Ovary (tissue), 9 donors: Measurements from ENCODE around the gene GPR108. TPM values are rescaled to one million over a fixed set of nuclear protein-coding genes. Genes with fewer than 3 reads are reported as not detected.

Source experiments
- DNase-seq, 5 donors: peaks; one replicate each; pipeline ENCODE4 v3.0.0-alpha.2; 2019 to 2020
- H3K27ac ChIP-seq, 2 donors: fragments of 200-600 bp; one replicate each; pipeline versions ENCODE4 v1.5.1 to v1.8.0; 2019 to 2022
- H3K27me3 ChIP-seq: fragments of 200-600 bp; one replicate; pipeline ENCODE4 v1.8.0; 2022
- H3K36me3 ChIP-seq: fragments of 200-600 bp; sonication (generic); one replicate; pipeline ENCODE4 v1.5.1; 2019
- H3K4me1 ChIP-seq: one replicate; pipeline ENCODE4 v1.8.1; 2013; ENCODE audit warnings: mild to moderate bottlenecking, moderate library complexity; ENCODE audit not compliant: insufficient read depth
- H3K4me3 ChIP-seq: fragments of 200-600 bp; sonication (generic); one replicate; pipeline ENCODE4 v1.5.1; 2017
- H3K9me3 ChIP-seq, 2 donors: fragments of 200-600 bp in 1 of 2; sonication (generic) in 1 of 2; one replicate each; pipeline versions ENCODE4 v1.5.1 to v1.8.1; 2013 to 2019; ENCODE audit warnings: mild to moderate bottlenecking in 1 of 2, moderate library complexity in 1 of 2
- EP300 ChIP-seq: sonication (generic); formaldehyde crosslinking; IDR thresholded peaks from one replicate; pipeline ENCODE4 v1.6.1; 2017; ENCODE audit warnings: antibody characterized with exemption
- POLR2A ChIP-seq: fragments of 450-650 bp; IDR thresholded peaks from one replicate; pipeline ENCODE4 v1.6.1; 2017; ENCODE audit warnings: antibody characterized with exemption, mild to moderate bottlenecking, moderate library complexity
- WGBS, 3 donors: extraction: QIAGEN DNeasy Blood & Tissue Kit in 1 of 3; methylation state at CpG; one replicate each; pipeline versions ENCODE4 v1.1.5 to v1.1.7; 2013 to 2017; 5-methylcytosine and 5-hydroxymethylcytosine counted together
- intact Hi-C, 4 donors: fragments of 100-400 bp; cut with DNase I; formaldehyde crosslinking; loops; one replicate each; pipeline versions ENCODE4 v1.11.0 to v1.15.1; 2022 to 2023
- microRNA-seq, 3 donors: library from miRNA; unstranded; fragments of <30 nt; microRNA quantifications; one replicate each; pipeline versions ENCODE4 to v1.2.0, GENCODE V29; 2019 to 2020
- polyA plus RNA-seq, 2 donors: library from polyadenylated mRNA; stranded (reverse); fragments of 200-250 nt in 1 of 2; fragments of 350-450 nt in 1 of 2; fragmentation: Illumina TruSeq in 1 of 2; extraction: RNeasy Lipid Tissue Mini Kit (QIAGEN cat#74804) in 1 of 2; gene quantifications; one replicate each; pipeline ENCODE4 v1.2.3, GENCODE V29; 2013 to 2014
- total RNA-seq, 7 donors: library from RNA; depleted of rRNA in 2 of 7; stranded (reverse); fragments of >200 nt in 2 of 7; fragmentation: NEBNext Ultra II Directional in 3 of 7; extraction: Animal tissue kit (Norgen Biotek cat#: 25700) in 3 of 7; gene quantifications; one replicate each; pipeline versions ENCODE4 v1.1.0 to v1.2.4, GENCODE V29; 2016 to 2023
- TF ChIP-seq, protein P1 (sequence below), 3 donors: fragments of 450-650 bp in 2 of 3; fragments of 200-600 bp in 1 of 3; IDR thresholded peaks; one replicate each; pipeline versions ENCODE4 v1.5.1 to v1.8.0; 2016 to 2022; ENCODE audit warnings: antibody characterized with exemption in 3 of 3, mild to moderate bottlenecking in 1 of 3
- donor health status: DM: no; HTN: no; CAD: no; lungs with moderate emphysema.
- donor health status: DM: no; HTN: no; CAD: no.
- donor health status: Bipolar disorder and iron deficiency.
- donor health status: DM: yes; HTN: yes; CAD: no.
- donor health status: DM: no; HTN: no; CAD: no.
- donor health status: DM: yes; HTN: yes; CAD: no.

GPR108 gene
- total and polyA plus RNA-seq, 9 donors: 34.0 to 76.6 (median 61.0) TPM

DNA sequence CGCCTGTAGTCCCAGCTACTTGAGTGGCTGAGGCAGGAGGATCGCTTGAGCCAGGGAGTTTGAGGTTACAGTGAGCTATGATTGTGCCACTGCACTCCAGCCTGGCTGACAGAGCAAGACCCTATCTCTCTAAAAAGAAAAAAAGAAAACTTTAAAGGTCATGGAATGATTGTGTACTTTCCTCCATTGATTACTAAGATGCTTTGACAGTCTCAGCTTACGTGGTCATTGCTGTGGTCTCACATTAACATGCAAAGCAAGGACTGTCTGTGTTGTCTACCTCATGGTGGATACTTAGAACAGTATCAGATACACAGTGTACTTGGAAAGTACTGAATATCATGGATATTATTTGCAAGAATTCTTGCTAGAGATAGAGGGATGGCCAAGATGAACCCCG is 53.4 kb downstream of the GPR108 start:
- Histone ChIP-seq H3K36me3 (peaks cover 3% of the 10 kb centered on the region), H3K4me1 (no peaks in the 10 kb centered on the region), H3K9me3 (peaks cover 0 to 7% of the 10 kb centered on the region in 2 donors), H3K4me3 (no peak overlapping the region), H3K27ac (no peak overlapping the region), H3K27me3 (no peaks in the 10 kb centered on the region)
- 90 to 94% (median 91%) methylated on average over 4 of the region's 4 CpGs for WGBS, 3 donors
- intact Hi-C loops: no loop called here
- no peak for TF ChIP-seq POLR2A
- no peak for DNase-seq

DNA sequence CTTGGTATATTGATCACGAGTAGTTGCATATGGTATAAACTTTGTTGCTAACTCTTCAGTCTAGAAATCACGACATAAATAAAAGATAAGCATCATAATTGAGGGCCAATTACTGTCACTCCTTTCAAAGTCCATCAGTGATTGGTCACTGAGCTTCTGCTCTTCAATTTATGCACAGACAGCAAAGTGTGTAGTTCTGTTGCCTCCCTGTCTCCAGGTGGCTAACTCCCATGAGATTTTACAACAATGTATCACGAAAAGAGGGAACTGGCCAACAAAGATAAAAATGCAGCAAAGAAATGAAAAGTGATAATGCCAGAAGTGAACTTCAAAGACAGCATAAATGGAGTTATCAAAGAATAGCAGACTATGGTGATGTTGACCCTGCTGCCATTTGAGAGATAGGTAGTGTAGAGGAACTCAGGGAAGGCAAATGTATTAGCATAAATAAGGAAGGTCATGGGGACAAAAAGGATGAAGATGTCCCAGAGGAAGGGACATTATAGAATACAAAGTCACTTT is 54.7 kb downstream of the GPR108 start:
- no peak for DNase-seq
- TF ChIP-seq EP300 (no peak), POLR2A (no peak)
- TF ChIP-seq, protein P1, sequence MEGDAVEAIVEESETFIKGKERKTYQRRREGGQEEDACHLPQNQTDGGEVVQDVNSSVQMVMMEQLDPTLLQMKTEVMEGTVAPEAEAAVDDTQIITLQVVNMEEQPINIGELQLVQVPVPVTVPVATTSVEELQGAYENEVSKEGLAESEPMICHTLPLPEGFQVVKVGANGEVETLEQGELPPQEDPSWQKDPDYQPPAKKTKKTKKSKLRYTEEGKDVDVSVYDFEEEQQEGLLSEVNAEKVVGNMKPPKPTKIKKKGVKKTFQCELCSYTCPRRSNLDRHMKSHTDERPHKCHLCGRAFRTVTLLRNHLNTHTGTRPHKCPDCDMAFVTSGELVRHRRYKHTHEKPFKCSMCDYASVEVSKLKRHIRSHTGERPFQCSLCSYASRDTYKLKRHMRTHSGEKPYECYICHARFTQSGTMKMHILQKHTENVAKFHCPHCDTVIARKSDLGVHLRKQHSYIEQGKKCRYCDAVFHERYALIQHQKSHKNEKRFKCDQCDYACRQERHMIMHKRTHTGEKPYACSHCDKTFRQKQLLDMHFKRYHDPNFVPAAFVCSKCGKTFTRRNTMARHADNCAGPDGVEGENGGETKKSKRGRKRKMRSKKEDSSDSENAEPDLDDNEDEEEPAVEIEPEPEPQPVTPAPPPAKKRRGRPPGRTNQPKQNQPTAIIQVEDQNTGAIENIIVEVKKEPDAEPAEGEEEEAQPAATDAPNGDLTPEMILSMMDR (IDR thresholded peaks at IDR 0.05): no peak
- Histone ChIP-seq H3K36me3 (peaks cover 3% of the 10 kb centered on the region), H3K27me3 (no peaks in the 10 kb centered on the region), H3K4me1 (no peaks in the 10 kb centered on the region), H3K4me3 (no peak overlapping the region), H3K27ac (no peak overlapping the region), H3K9me3 (peaks cover 0 to 7% of the 10 kb centered on the region in 2 donors)
- intact Hi-C loops: no loop called here
- 54 to 72% (median 58%) methylated on average over 3 of the region's 3 CpGs for WGBS, 3 donors

DNA sequence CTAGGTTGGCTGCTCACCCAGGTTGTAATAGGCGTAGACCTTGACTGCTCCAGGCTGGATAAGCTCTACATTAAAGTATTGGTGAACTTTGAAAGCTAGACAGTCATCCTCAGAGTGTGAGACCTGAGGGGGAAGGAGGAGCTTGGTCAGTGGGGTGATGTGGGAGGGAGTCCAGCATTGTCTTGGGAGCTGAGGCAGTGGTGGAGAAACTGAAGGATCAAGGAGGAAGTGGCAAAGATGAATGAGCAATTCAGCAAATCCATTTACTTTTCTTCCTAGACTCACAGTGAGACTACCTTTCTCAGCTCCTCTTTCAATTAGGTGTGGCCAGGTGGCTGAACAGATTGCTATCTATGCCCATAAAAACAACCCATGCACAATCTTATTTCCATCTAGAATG is 57.2 kb downstream of the GPR108 start:
- Histone ChIP-seq H3K27me3 (no peaks in the 10 kb centered on the region), H3K4me3 (no peak overlapping the region), H3K36me3 (peaks cover 3% of the 10 kb centered on the region), H3K9me3 (peaks cover 0 to 7% of the 10 kb centered on the region in 2 donors), H3K4me1 (no peaks in the 10 kb centered on the region), H3K27ac (no peak overlapping the region)
- TF ChIP-seq, protein P1 (IDR thresholded peaks at IDR 0.05): no peak
- TF ChIP-seq EP300: no peak
- no peak for TF ChIP-seq POLR2A
- intact Hi-C loops: no loop called here
- DNase-seq: no peak
- 89 to 96% (median 94%) methylated on average over 1 of the region's 1 CpG for WGBS, 3 donors

Small RNA genes lying within 50 kb of the gene (microRNA-seq; reads per million reads assigned to microRNA genes)
- gene MIR6791: 0 to 0.32 (median 0.18) reads per million in 3 donors

Other genes with a start within 250 kb of the GPR108 start
- 1 to 10 TPM in 3 of 7 donors, under 1 TPM in 2, not detected in 2; 0.88 to 6.4 (median 3.2) TPM for gene TUBB4A, start 235.3 kb downstream of the GPR108 start, total RNA-seq
- gene TUBB4A, start 235.3 kb downstream of the GPR108 start, polyA plus RNA-seq: 10 to 100 TPM in 1 of 2 donors, under 1 TPM in 1; 0.92 to 47.1 TPM
- gene TNFSF9, start 206.6 kb downstream of the GPR108 start, total RNA-seq: 1 to 10 TPM in 1 of 7 donors, under 1 TPM in 5, not detected in 1; 0.12 to 1.1 (median 0.44) TPM
- under 1 TPM; 0.10 to 0.17 TPM for gene TNFSF9, start 206.6 kb downstream of the GPR108 start, polyA plus RNA-seq
- under 1 TPM in 1 of 7 donors, not detected in 6; 0.31 TPM for gene CD70, start 146.4 kb downstream of the GPR108 start, total RNA-seq
- not detected for gene CD70, start 146.4 kb downstream of the GPR108 start, polyA plus RNA-seq
- gene TNFSF14, start 67.4 kb downstream of the GPR108 start, total RNA-seq: 1 to 10 TPM in 6 of 7 donors, under 1 TPM in 1; 0.58 to 9.3 (median 3.7) TPM
- 1 to 10 TPM; 1.4 to 1.5 TPM for gene TNFSF14, start 67.4 kb downstream of the GPR108 start, polyA plus RNA-seq
- 1,000 to 10,000 TPM in 4 of 7 donors, 100 to 1,000 TPM in 3; 130 to 3,887 (median 1,173) TPM for gene C3, start 16.9 kb downstream of the GPR108 start, total RNA-seq
- gene C3, start 16.9 kb downstream of the GPR108 start, polyA plus RNA-seq: 1,000 to 10,000 TPM in 1 of 2 donors, 100 to 1,000 TPM in 1; 430 to 1,351 TPM
- 100 to 1,000 TPM in 4 of 7 donors, 10 to 100 TPM in 3; 57.3 to 149 (median 120) TPM for gene TRIP10, start 2.1 kb upstream of the GPR108 start, total RNA-seq
- 100 to 1,000 TPM in 1 of 2 donors, 10 to 100 TPM in 1; 98.7 to 106 TPM for gene TRIP10, start 2.1 kb upstream of the GPR108 start, polyA plus RNA-seq
- gene SH2D3A, start 29.9 kb upstream of the GPR108 start, total RNA-seq: 10 to 100 TPM in 1 of 7 donors, 1 to 10 TPM in 4, under 1 TPM in 2; 0.18 to 18.3 (median 1.6) TPM
- under 1 TPM in 1 of 2 donors, not detected in 1; 0.25 TPM for gene SH2D3A, start 29.9 kb upstream of the GPR108 start, polyA plus RNA-seq
- 1 to 10 TPM in 5 of 7 donors, under 1 TPM in 2; 0.71 to 5.0 (median 2.0) TPM for gene VAV1, start 35.1 kb upstream of the GPR108 start, total RNA-seq
- 1 to 10 TPM; 1.1 to 3.6 TPM for gene VAV1, start 35.1 kb upstream of the GPR108 start, polyA plus RNA-seq
- under 1 TPM in 6 of 7 donors, not detected in 1; 0.12 to 0.79 (median 0.23) TPM for gene ADGRE1, start 150.0 kb upstream of the GPR108 start, total RNA-seq
- under 1 TPM; 0.05 to 0.80 TPM for gene ADGRE1, start 150.0 kb upstream of the GPR108 start, polyA plus RNA-seq